ENCODE data around the gene PLCD3. TPM values are rescaled to one million over a fixed set of nuclear protein-coding genes. Genes with fewer than 3 reads are reported as not detected.

The PLCD3 gene
- total RNA-seq, 2 experiments from 2014 or later, result 3.0 to 4.1 TPM

- H3K4me3 Mint-ChIP-seq, result no peak overlapping the region
- ChIA-PET POLR2A (no interaction called here), CTCF (interaction anchor here (1.0 to 4.0 kb wide), 6 partner anchors 11 to 18 kb away, joined by 3 to 33 read pairs (median 4); partner anchors contain the start of genes ACBD4 and PLCD3)
- no peaks in the 10 kb centered on the region for H3K4me1 Mint-ChIP-seq
- H3K36me3 Mint-ChIP-seq (ENCODE audit: low read depth), result no peaks in the 10 kb centered on the region
- DNase-seq, result no peak
- H3K27me3 Mint-ChIP-seq, result peaks cover 7% of the 10 kb centered on the region
- H3K27ac Mint-ChIP-seq, result no peak overlapping the region
- H3K9me3 Mint-ChIP-seq, result no peaks in the 10 kb centered on the region
Measured at GRCh38 chr17:45117334-45117733, 15.0 kb downstream of the PLCD3 start.

GRCh38 chr17:45116434-45117016 is 15.8 kb downstream of the PLCD3 start:
- Mint-ChIP-seq H3K9me3 (no peaks in the 10 kb centered on the region), H3K4me1 (no peaks in the 10 kb centered on the region), H3K27me3 (peaks cover 3% of the 10 kb centered on the region), H3K27ac (no peak overlapping the region), H3K4me3 (no peak overlapping the region), H3K36me3 (ENCODE audit: low read depth) (no peaks in the 10 kb centered on the region)
- CTCF ChIA-PET, result interaction anchor here (1.0 to 4.0 kb wide), 5 partner anchors 10 to 19 kb away, joined by 3 to 33 read pairs (median 3); partner anchors contain the start of genes ACBD4 and PLCD3
- no peak for DNase-seq
- POLR2A ChIA-PET, result no interaction called here

- no peak for DNase-seq
- H3K9me3 Mint-ChIP-seq, result no peaks in the 10 kb centered on the region
- CTCF ChIA-PET, result interaction anchor here (1.4 kb wide), 2 partner anchors 10 to 57 kb away, joined by 3 read pairs; no protein-coding TSS in a partner anchor
- no peaks in the 10 kb centered on the region for H3K4me1 Mint-ChIP-seq
- H3K27ac Mint-ChIP-seq, result no peak overlapping the region
- no peak overlapping the region for H3K4me3 Mint-ChIP-seq
- H3K36me3 Mint-ChIP-seq (ENCODE audit: low read depth), result no peaks in the 10 kb centered on the region
- no peaks in the 10 kb centered on the region for H3K27me3 Mint-ChIP-seq
- POLR2A ChIA-PET, result no interaction called here
Measured at GRCh38 chr17:45115871-45116270, 16.4 kb downstream of the PLCD3 start.

DNA sequence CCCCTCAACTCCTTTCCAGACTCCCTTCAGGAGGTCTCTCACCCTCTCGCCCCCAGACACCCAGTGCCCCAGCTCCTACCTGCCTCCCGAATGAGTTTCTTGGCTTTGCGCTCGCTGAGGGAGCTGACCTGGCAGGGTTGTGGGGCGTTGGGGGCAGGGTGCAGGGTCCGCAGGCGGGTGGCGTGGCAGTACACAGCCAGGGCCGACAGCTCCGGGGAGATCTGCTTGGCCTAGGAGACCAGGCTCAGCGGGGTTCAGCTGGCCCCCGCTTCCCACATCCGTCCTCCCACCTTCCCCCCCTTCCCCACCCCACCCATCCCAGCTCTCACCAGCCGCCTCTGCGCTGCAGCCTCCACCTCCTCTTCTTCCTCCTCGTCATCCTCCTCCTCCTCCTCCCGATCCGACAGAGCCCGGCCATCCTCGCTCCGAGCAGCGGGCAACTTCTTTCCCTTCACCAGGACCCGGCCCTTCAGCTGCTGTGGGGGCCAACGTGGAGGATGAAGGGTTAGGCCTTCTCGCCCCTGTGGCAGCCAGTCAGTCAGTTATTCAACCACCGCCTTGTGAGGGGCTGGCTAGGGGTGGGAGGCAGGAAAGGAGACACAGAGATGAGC is 17.2 kb downstream of the PLCD3 start:
- CTCF ChIA-PET, result interaction anchor here (1.4 to 1.7 kb wide), 2 partner anchors 20 to 57 kb away, joined by 3 to 7 read pairs; partner anchors contain the start of gene ACBD4
- POLR2A ChIA-PET, result no interaction called here
- H3K27me3 Mint-ChIP-seq, result no peaks in the 10 kb centered on the region
- H3K4me3 Mint-ChIP-seq, result no peak overlapping the region
- no peak for DNase-seq
- no peaks in the 10 kb centered on the region for H3K36me3 Mint-ChIP-seq (ENCODE audit: low read depth)
- H3K27ac Mint-ChIP-seq, result no peak overlapping the region
- H3K9me3 Mint-ChIP-seq, result no peaks in the 10 kb centered on the region
- H3K4me1 Mint-ChIP-seq, result no peaks in the 10 kb centered on the region

DNA sequence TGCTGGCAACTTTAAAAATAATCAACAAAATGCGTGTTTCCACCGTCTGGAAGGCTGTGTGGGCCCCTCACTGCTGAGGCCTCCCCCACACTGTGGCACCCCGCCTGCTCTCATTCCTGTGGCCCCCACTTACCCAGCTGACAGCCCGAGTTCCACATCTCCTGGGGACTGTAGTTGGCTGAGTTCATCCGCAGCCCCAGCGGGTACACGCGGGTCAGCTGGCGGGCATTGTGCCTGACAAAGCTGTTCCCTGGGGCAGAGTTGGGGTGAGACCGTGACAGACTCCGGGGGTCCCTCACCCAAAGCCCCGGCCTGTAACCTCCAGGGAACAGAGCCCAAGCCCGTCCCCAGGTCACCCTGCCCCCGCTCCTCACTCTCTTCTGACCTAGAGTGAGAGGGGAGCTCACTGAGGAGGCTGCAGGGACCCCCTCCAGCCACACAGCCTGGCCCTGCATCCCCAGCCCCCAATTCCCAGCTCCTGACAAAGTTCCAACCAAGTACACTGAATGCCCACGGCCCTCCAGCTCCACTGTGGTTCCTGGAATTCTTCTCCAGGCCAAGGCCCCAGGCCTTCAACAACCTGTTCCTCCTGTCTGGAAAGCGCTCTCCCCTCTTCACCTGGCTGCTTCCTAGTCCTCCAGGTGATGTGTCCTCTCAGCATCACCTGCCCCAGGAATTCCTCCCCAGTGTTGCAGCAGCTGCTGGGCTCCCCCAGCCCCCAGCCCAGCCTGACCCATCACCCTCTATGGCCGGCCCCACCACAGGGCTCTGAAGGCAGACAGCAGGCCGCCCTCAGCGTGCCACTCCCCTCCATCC is 18.0 kb downstream of the PLCD3 start:
- H3K27me3 Mint-ChIP-seq, result no peaks in the 10 kb centered on the region
- no peak overlapping the region for H3K4me3 Mint-ChIP-seq
- ChIA-PET POLR2A (no interaction called here), CTCF (interaction anchor here (1.4 to 1.7 kb wide), 2 partner anchors 21 to 58 kb away, joined by 3 to 7 read pairs; partner anchors contain the start of gene ACBD4)
- DNase-seq, result no peak
- H3K27ac Mint-ChIP-seq, result no peak overlapping the region
- no peaks in the 10 kb centered on the region for H3K9me3 Mint-ChIP-seq
- no peaks in the 10 kb centered on the region for H3K36me3 Mint-ChIP-seq (ENCODE audit: low read depth)
- no peaks in the 10 kb centered on the region for H3K4me1 Mint-ChIP-seq

DNA sequence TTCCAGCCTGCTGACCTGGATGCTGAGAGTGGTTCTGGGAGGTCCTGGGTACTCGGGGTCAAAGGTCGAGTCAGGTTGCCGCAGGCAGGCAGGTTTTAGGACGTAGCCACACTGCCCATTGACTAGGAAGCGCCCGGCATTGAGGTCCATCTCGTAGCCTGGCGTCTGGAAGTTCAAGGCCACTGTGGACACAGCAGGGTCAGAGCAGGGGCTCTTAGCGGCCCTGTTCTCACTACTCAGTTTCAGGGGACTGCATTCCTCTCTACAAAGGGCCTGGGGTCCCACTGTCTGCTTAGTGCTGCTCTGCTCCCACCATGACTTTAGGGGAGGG is 18.9 kb downstream of the PLCD3 start:
- no peak overlapping the region for H3K4me3 Mint-ChIP-seq
- CTCF ChIA-PET, result interaction anchor here (1.7 kb wide), 1 partner anchor 22 kb away, joined by 7 read pairs; the partner anchor contains the start of gene ACBD4
- H3K36me3 Mint-ChIP-seq (ENCODE audit: low read depth), result no peaks in the 10 kb centered on the region
- no peaks in the 10 kb centered on the region for H3K4me1 Mint-ChIP-seq
- H3K27ac Mint-ChIP-seq, result no peak overlapping the region
- H3K9me3 Mint-ChIP-seq, result no peaks in the 10 kb centered on the region
- H3K27me3 Mint-ChIP-seq, result no peaks in the 10 kb centered on the region
- no peak for DNase-seq
- POLR2A ChIA-PET, result no interaction called here

DNA sequence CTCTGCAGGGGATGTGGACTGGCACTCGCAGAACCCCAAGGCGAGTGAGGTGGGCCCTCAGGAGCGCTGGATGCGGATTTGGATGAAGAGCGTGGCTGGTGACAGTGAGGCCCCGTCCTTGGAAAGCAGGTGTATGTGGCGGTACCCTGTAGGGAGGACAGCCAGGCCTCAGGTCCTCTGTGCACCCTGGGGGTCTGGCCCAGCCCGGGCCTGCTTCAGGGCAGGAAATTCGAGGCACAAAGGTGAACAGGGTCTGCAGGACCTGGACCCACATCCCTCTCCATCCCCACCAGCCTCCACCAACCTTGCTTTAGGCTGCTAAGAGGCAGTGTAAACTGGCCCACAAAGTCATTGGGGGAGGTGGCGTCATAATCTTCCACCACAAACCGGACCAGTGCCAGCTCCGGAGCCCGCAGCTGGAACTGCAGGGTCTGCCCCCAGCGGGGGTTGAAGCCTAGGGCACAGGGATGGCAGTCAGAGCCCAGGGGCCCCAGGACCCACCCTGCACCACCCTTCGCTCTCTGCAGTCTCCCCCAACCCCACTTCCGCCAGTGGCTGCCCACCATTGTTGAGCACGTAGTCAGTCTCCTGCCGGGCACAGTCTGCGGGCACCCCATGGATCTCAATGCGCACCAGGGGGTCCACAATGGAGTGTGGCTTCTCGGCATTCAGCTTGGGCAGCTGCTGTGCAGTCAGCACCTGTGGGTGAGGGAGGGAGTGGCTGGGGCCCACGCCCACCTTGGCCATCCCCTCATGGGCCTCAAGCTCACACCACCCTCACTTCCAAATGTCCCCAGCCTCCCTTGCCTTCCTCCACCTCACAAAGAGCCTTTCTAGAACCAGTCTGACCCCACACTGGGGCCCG is 19.5 kb downstream of the PLCD3 start:
- ChIA-PET CTCF (interaction anchor here (1.1 kb wide), 1 partner anchor 37 kb away, joined by 4 read pairs; no protein-coding TSS in a partner anchor), POLR2A (no interaction called here)
- Mint-ChIP-seq H3K27ac (no peak overlapping the region), H3K4me3 (no peak overlapping the region), H3K36me3 (ENCODE audit: low read depth) (no peaks in the 10 kb centered on the region), H3K4me1 (no peaks in the 10 kb centered on the region), H3K9me3 (no peaks in the 10 kb centered on the region), H3K27me3 (no peaks in the 10 kb centered on the region)
- DNase-seq, result no peak

DNA sequence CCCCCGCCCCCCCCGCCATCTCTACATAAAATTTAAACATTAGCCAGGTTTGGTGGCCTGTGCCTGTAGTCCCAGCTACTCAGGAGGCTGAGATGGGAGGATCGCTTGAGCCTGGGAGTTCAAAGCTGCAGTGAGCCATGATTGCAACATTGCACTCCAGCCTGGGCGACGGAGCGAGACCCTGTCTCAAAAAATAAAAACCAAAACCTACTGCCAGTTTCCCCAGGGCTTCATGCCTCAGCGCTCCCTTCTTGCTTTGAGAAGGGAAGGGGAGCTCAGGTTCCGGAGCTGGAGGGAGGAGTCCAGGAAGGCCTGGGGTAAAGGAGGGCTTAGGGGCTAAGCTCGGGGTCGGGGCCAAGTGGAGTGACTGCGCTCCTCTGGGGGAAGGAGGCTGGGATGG is 20.5 kb downstream of the PLCD3 start:
- CTCF ChIA-PET, result interaction anchor here (0.7 to 1.1 kb wide), 2 partner anchors 35 to 38 kb away, joined by 3 to 4 read pairs; no protein-coding TSS in a partner anchor
- H3K4me1 Mint-ChIP-seq, result no peaks in the 10 kb centered on the region
- no peak for DNase-seq

GRCh38 chr17:45110676-45111611 is 21.4 kb downstream of the PLCD3 start:
- Mint-ChIP-seq H3K36me3 (ENCODE audit: low read depth) (peaks cover 7% of the 10 kb centered on the region), H3K27me3 (no peaks in the 10 kb centered on the region), H3K4me3 (no peak overlapping the region), H3K9me3 (no peaks in the 10 kb centered on the region), H3K4me1 (no peaks in the 10 kb centered on the region), H3K27ac (no peak overlapping the region)
- ChIA-PET POLR2A (no interaction called here), CTCF (no interaction called here)
- DNase-seq, result no peak

More for the DNA sequence above, 20.5 kb downstream of the PLCD3 start:
- H3K27ac Mint-ChIP-seq, result no peak overlapping the region
- H3K27me3 Mint-ChIP-seq, result no peaks in the 10 kb centered on the region
- H3K4me3 Mint-ChIP-seq, result no peak overlapping the region
- POLR2A ChIA-PET, result no interaction called here
- peaks cover 2% of the 10 kb centered on the region for H3K36me3 Mint-ChIP-seq (ENCODE audit: low read depth)
- H3K9me3 Mint-ChIP-seq, result no peaks in the 10 kb centered on the region

DNA sequence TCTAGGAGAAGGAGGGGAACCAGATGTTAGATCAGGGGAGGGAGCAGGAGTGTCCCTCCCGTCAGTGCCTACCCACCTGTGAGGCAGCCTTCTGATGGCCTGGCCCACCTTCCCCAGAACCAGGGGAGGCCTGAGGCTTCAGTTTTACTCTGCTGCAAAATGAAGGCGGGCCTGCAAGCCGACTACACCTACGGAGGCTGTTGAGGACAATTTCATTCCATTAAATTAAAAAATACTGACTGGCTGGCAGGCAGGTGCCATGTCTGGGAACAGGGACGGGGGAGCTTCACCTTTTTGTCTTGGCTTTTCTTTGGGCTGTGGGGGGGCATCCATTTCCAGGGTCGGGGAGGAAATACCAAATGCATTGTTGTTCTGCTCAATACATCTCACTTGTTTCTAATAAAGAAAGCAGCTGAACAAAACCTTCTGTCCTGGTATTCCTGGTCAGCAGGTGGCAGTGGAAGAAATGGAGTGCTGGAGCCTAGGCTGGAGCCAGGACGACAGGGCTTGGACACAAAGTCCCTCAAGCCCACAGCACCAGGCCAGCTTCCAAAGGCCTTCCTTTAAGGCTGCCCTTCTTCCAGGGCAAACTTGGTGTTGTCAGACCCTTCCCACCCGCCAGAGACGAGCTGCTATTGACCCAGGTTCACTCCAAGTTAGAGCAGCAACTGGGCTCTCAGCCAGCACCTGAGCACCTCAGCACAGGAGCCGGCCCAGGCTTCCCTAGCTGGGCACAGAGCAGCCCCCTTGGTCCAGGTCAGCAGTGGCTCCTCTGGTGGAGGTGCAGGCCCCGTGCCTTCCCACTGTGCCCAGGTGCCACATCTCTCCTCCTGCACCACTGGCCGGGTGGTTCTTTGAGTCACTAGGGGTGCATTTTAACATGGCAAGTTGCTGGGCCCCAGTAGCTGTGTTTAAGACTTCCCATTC is 23.5 kb downstream of the PLCD3 start:
- Mint-ChIP-seq H3K4me3 (no peak overlapping the region), H3K4me1 (no peaks in the 10 kb centered on the region), H3K27me3 (no peaks in the 10 kb centered on the region), H3K36me3 (ENCODE audit: low read depth) (peaks cover 17% of the 10 kb centered on the region), H3K27ac (no peak overlapping the region), H3K9me3 (no peaks in the 10 kb centered on the region)
- ChIA-PET POLR2A (no interaction called here), CTCF (interaction anchor here (1.2 kb wide), 1 partner anchor 26 kb away, joined by 5 read pairs; the partner anchor contains the start of gene ACBD4)
- DNase-seq, result no peak

GRCh38 chr17:45108051-45108450 is 24.3 kb downstream of the PLCD3 start:
- no peak overlapping the region for H3K27ac Mint-ChIP-seq
- no peak overlapping the region for H3K4me3 Mint-ChIP-seq
- no peaks in the 10 kb centered on the region for H3K27me3 Mint-ChIP-seq
- H3K36me3 Mint-ChIP-seq (ENCODE audit: low read depth), result peaks cover 19% of the 10 kb centered on the region
- no peaks in the 10 kb centered on the region for H3K9me3 Mint-ChIP-seq
- ChIA-PET POLR2A (no interaction called here), CTCF (interaction anchor here (1.2 kb wide), 1 partner anchor 9 kb away, joined by 5 read pairs; no protein-coding TSS in a partner anchor)
- no peaks in the 10 kb centered on the region for H3K4me1 Mint-ChIP-seq
- DNase-seq, result no peak
